GM12891 (cell line): Measurements from ENCODE around the gene TENM3.

Experiments
- PAX5 ChIP-seq: IDR thresholded peaks from 2 replicates; pipeline ENCODE4 v1.6.1; 2011; ENCODE audit warnings: low read length, moderate library complexity, mild to moderate bottlenecking; ENCODE audit not compliant: insufficient read depth, severe bottlenecking
- POLR2A ChIP-seq: IDR thresholded peaks from 2 replicates; pipeline ENCODE4 v1.6.1; 2011; ENCODE audit warnings: low read depth, low read length, control low read depth
- POLR2AphosphoS5 ChIP-seq: IDR thresholded peaks from 2 replicates; pipeline ENCODE4 v1.6.1; 2011; ENCODE audit warnings: low read depth, low read length, control low read depth
- SPI1 ChIP-seq: IDR thresholded peaks from 2 replicates; pipeline ENCODE4 v1.6.1; 2011; ENCODE audit warnings: low read depth, low read length, control low read depth
- TAF1 ChIP-seq: IDR thresholded peaks from 2 replicates; pipeline ENCODE4 v1.6.1; 2011; ENCODE audit warnings: low read depth, low read length, control low read depth

- TF ChIP-seq TAF1 (no peak), POLR2A (no peak), POLR2AphosphoS5 (no peak), SPI1 (no peak), PAX5 (no peak)
Measured at GRCh38 chr4:182289809-182290208, 46.6 kb downstream of the TENM3 start.
